ENCODE data around the gene EGLN3. TPM values are rescaled to one million over a fixed set of nuclear protein-coding genes. Genes with fewer than 3 reads are reported as not detected.
"Not testable (repeated sequence)": the region's sequence is repeated elsewhere in the genome, so short reads cannot be mapped to it uniquely, and the experiment has no call there.

The EGLN3 gene
- polyA plus RNA-seq, 4 donors: 13.1 to 40.5 (median 25.5) TPM

- 93 to 98% (median 98%) methylated on average over 1 of the region's 1 CpG for WGBS, 3 donors
- Histone ChIP-seq H3K4me3 (ENCODE audit: low read depth in 1 of 3, low read length in 3 of 3) (no peak overlapping the region), H3K9me3 (ENCODE audit: control insufficient read depth in 2 of 2, insufficient read depth in 1 of 2, low read depth in 1 of 2, low read length in 1 of 2) (peaks cover 0 to under 1% of the 10 kb centered on the region in 2 donors), H3K27me3 (ENCODE audit: control insufficient read depth in 3 of 3, insufficient read depth in 3 of 3, low read length in 3 of 3) (no peaks in the 10 kb centered on the region), H3K36me3 (ENCODE audit: control insufficient read depth in 3 of 3, insufficient read depth in 2 of 3, low read depth in 1 of 3, low read length in 3 of 3) (no peaks in the 10 kb centered on the region), H3K4me1 (ENCODE audit: control insufficient read depth in 3 of 3, insufficient read depth in 2 of 3, low read depth in 1 of 3, low read length in 2 of 3) (peaks cover 0 to 4% (median 0%) of the 10 kb centered on the region in 3 donors), H3K27ac (ENCODE audit: low read depth in 1 of 3, low read length in 2 of 3) (no peak overlapping the region)
- DNase-seq (no peak), FAIRE-seq (no peak)
These were observed 39.9 kb upstream of the EGLN3 start for GRCh38 chr14:33990790-33991189.

DNA sequence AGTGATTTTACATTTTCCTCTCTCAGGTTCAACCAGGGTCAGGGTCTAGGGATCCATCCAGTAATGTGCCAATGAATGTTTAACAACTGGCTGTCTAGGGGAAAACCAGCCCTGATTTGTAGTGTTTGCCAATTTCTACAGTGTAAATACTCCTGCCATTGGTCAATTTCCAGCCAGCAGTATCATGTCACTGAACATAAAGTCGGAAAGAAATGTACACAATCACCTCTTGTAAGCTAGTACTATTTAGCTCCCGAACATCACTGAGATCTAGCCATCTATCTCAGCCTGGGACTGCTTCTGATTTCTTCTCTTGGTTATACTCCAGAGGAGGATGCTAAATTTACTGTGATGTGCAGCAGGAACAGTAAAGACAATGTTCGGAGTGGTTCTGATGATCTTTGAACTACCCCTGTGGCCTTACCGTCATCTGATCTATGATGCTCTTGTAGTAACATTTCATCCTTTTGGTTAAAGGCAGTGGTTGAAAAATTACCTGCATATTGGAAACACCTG is 36.7 kb upstream of the EGLN3 start:
- Histone ChIP-seq H3K27me3 (ENCODE audit: control insufficient read depth in 3 of 3, insufficient read depth in 3 of 3, low read length in 3 of 3) (no peaks in the 10 kb centered on the region), H3K27ac (ENCODE audit: low read depth in 1 of 3, low read length in 2 of 3) (no peak overlapping the region), H3K4me1 (ENCODE audit: control insufficient read depth in 3 of 3, insufficient read depth in 2 of 3, low read depth in 1 of 3, low read length in 2 of 3) (peaks cover 0 to 4% (median 0%) of the 10 kb centered on the region in 3 donors), H3K36me3 (ENCODE audit: control insufficient read depth in 3 of 3, insufficient read depth in 2 of 3, low read depth in 1 of 3, low read length in 3 of 3) (no peaks in the 10 kb centered on the region), H3K9me3 (ENCODE audit: control insufficient read depth in 2 of 2, insufficient read depth in 1 of 2, low read depth in 1 of 2, low read length in 1 of 2) (peaks cover 0 to 11% of the 10 kb centered on the region in 2 donors), H3K4me3 (ENCODE audit: low read depth in 1 of 3, low read length in 3 of 3) (no peak overlapping the region)
- WGBS, 3 donors: 80 to 89% (median 88%) methylated on average over 4 of the region's 4 CpGs
- DNase-seq (no peak), FAIRE-seq (no peak)

DNA sequence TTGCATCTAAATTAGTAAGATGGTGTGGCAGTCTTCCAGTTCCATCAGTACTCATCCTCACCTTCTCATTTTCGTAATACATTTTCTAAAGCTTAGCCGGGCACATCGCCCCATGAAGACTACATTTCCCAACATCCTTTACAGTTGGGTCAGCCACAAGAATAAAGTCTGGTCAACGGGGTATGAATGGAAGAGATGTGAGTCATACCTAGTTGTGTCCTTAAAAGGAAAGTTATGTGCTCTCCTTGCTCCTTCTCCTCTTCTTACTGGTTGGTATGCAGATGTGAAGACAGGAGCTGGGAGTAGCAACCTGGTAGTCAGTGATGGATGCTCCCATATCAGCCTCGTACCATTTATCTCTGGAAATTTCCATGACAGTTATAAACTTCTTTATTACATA is 35.9 kb upstream of the EGLN3 start:
- DNase-seq (no peak), FAIRE-seq (no peak)
- no peak overlapping the region for H3K27ac ChIP-seq (ENCODE audit: low read depth in 1 of 3, low read length in 2 of 3)
- H3K4me1 ChIP-seq (ENCODE audit: control insufficient read depth in 3 of 3, insufficient read depth in 2 of 3, low read depth in 1 of 3, low read length in 2 of 3): peaks cover 0 to 4% (median 0%) of the 10 kb centered on the region in 3 donors
- no peaks in the 10 kb centered on the region for H3K27me3 ChIP-seq (ENCODE audit: control insufficient read depth in 3 of 3, insufficient read depth in 3 of 3, low read length in 3 of 3)
- no peaks in the 10 kb centered on the region for H3K36me3 ChIP-seq (ENCODE audit: control insufficient read depth in 3 of 3, insufficient read depth in 2 of 3, low read depth in 1 of 3, low read length in 3 of 3)
- H3K9me3 ChIP-seq (ENCODE audit: control insufficient read depth in 2 of 2, insufficient read depth in 1 of 2, low read depth in 1 of 2, low read length in 1 of 2): peaks cover 0 to 11% of the 10 kb centered on the region in 2 donors
- WGBS, 3 donors: 78 to 82% (median 81%) methylated on average over 5 of the region's 5 CpGs
- no peak overlapping the region for H3K4me3 ChIP-seq (ENCODE audit: low read depth in 1 of 3, low read length in 3 of 3)

- Histone ChIP-seq H3K4me3 (ENCODE audit: low read depth in 1 of 3, low read length in 3 of 3) (no peak overlapping the region), H3K4me1 (ENCODE audit: control insufficient read depth in 3 of 3, insufficient read depth in 2 of 3, low read depth in 1 of 3, low read length in 2 of 3) (peaks cover 0 to 4% (median 0%) of the 10 kb centered on the region in 3 donors), H3K36me3 (ENCODE audit: control insufficient read depth in 3 of 3, insufficient read depth in 2 of 3, low read depth in 1 of 3, low read length in 3 of 3) (no peaks in the 10 kb centered on the region), H3K9me3 (ENCODE audit: control insufficient read depth in 2 of 2, insufficient read depth in 1 of 2, low read depth in 1 of 2, low read length in 1 of 2) (peaks cover 0 to 11% of the 10 kb centered on the region in 2 donors), H3K27me3 (ENCODE audit: control insufficient read depth in 3 of 3, insufficient read depth in 3 of 3, low read length in 3 of 3) (no peaks in the 10 kb centered on the region), H3K27ac (ENCODE audit: low read depth in 1 of 3, low read length in 2 of 3) (no peak overlapping the region)
- 93 to 95% (median 95%) methylated on average over 2 of the region's 2 CpGs for WGBS, 3 donors
- DNase-seq: no peak
- no peak for FAIRE-seq
These were observed 34.4 kb upstream of the EGLN3 start for GRCh38 chr14:33985242-33985641.

- 61 to 78% (median 75%) methylated on average over 7 of the region's 7 CpGs for WGBS, 3 donors
- Histone ChIP-seq H3K27ac (ENCODE audit: low read depth in 1 of 3, low read length in 2 of 3) (no peak overlapping the region), H3K4me3 (ENCODE audit: low read depth in 1 of 3, low read length in 3 of 3) (no peak overlapping the region), H3K4me1 (ENCODE audit: control insufficient read depth in 3 of 3, insufficient read depth in 2 of 3, low read depth in 1 of 3, low read length in 2 of 3) (no peaks in the 10 kb centered on the region), H3K36me3 (ENCODE audit: control insufficient read depth in 3 of 3, insufficient read depth in 2 of 3, low read depth in 1 of 3, low read length in 3 of 3) (no peaks in the 10 kb centered on the region), H3K9me3 (ENCODE audit: control insufficient read depth in 2 of 2, insufficient read depth in 1 of 2, low read depth in 1 of 2, low read length in 1 of 2) (no peaks in the 10 kb centered on the region), H3K27me3 (ENCODE audit: control insufficient read depth in 3 of 3, insufficient read depth in 3 of 3, low read length in 3 of 3) (no peaks in the 10 kb centered on the region)
- no peak for DNase-seq
- FAIRE-seq: no peak
These were observed 28.9 kb upstream of the EGLN3 start for GRCh38 chr14:33979613-33980276.

GRCh38 chr14:33978892-33979612 is 28.2 kb upstream of the EGLN3 start:
- Histone ChIP-seq H3K4me3 (ENCODE audit: low read depth in 1 of 3, low read length in 3 of 3) (no peak overlapping the region), H3K27me3 (ENCODE audit: control insufficient read depth in 3 of 3, insufficient read depth in 3 of 3, low read length in 3 of 3) (no peaks in the 10 kb centered on the region), H3K9me3 (ENCODE audit: control insufficient read depth in 2 of 2, insufficient read depth in 1 of 2, low read depth in 1 of 2, low read length in 1 of 2) (no peaks in the 10 kb centered on the region), H3K27ac (ENCODE audit: low read depth in 1 of 3, low read length in 2 of 3) (no peak overlapping the region), H3K36me3 (ENCODE audit: control insufficient read depth in 3 of 3, insufficient read depth in 2 of 3, low read depth in 1 of 3, low read length in 3 of 3) (no peaks in the 10 kb centered on the region), H3K4me1 (ENCODE audit: control insufficient read depth in 3 of 3, insufficient read depth in 2 of 3, low read depth in 1 of 3, low read length in 2 of 3) (no peaks in the 10 kb centered on the region)
- 90 to 92% (median 91%) methylated on average over 8 of the region's 8 CpGs for WGBS, 3 donors
- FAIRE-seq (no peak), DNase-seq (no peak)

- no peak for DNase-seq
- WGBS, 3 donors: 78 to 89% (median 83%) methylated on average over 6 of the region's 6 CpGs
- H3K36me3 ChIP-seq (ENCODE audit: control insufficient read depth in 3 of 3, insufficient read depth in 2 of 3, low read depth in 1 of 3, low read length in 3 of 3): no peaks in the 10 kb centered on the region
- H3K27me3 ChIP-seq (ENCODE audit: control insufficient read depth in 3 of 3, insufficient read depth in 3 of 3, low read length in 3 of 3): no peaks in the 10 kb centered on the region
- H3K27ac ChIP-seq (ENCODE audit: low read depth in 1 of 3, low read length in 2 of 3): no peak overlapping the region
- H3K4me3 ChIP-seq (ENCODE audit: low read depth in 1 of 3, low read length in 3 of 3): no peak overlapping the region
- no peaks in the 10 kb centered on the region for H3K9me3 ChIP-seq (ENCODE audit: control insufficient read depth in 2 of 2, insufficient read depth in 1 of 2, low read depth in 1 of 2, low read length in 1 of 2)
- no peaks in the 10 kb centered on the region for H3K4me1 ChIP-seq (ENCODE audit: control insufficient read depth in 3 of 3, insufficient read depth in 2 of 3, low read depth in 1 of 3, low read length in 2 of 3)
- FAIRE-seq: no peak
These were observed 21.8 kb upstream of the EGLN3 start for GRCh38 chr14:33972583-33973081.

- not testable (repeated sequence) for H3K27ac ChIP-seq (ENCODE audit: low read depth in 1 of 3, low read length in 2 of 3); H3K4me3 ChIP-seq (ENCODE audit: low read depth in 1 of 3, low read length in 3 of 3); H3K9me3 ChIP-seq (ENCODE audit: control insufficient read depth in 2 of 2, insufficient read depth in 1 of 2, low read depth in 1 of 2, low read length in 1 of 2); FAIRE-seq; H3K36me3 ChIP-seq (ENCODE audit: control insufficient read depth in 3 of 3, insufficient read depth in 2 of 3, low read depth in 1 of 3, low read length in 3 of 3); DNase-seq; H3K27me3 ChIP-seq (ENCODE audit: control insufficient read depth in 3 of 3, insufficient read depth in 3 of 3, low read length in 3 of 3); H3K4me1 ChIP-seq (ENCODE audit: control insufficient read depth in 3 of 3, insufficient read depth in 2 of 3, low read depth in 1 of 3, low read length in 2 of 3)
- 90 to 100% (median 100%) methylated on average over 1 of the region's 1 CpG for WGBS, 3 donors
These were observed 19.0 kb upstream of the EGLN3 start for GRCh38 chr14:33969846-33970245.

All from small intestine (tissue), 7 donors.